GM12891 (cell line): Measurements from ENCODE around the gene EML4.

Source experiments
- PAX5 ChIP-seq: IDR thresholded peaks from 2 replicates; pipeline ENCODE4 v1.6.1; 2011; ENCODE audit warnings: low read length, moderate library complexity, mild to moderate bottlenecking; ENCODE audit not compliant: insufficient read depth, severe bottlenecking
- POLR2A ChIP-seq: IDR thresholded peaks from 2 replicates; pipeline ENCODE4 v1.6.1; 2011; ENCODE audit warnings: low read depth, low read length, control low read depth
- POLR2AphosphoS5 ChIP-seq: IDR thresholded peaks from 2 replicates; pipeline ENCODE4 v1.6.1; 2011; ENCODE audit warnings: low read depth, low read length, control low read depth
- POU2F2 ChIP-seq: IDR thresholded peaks from 2 replicates; pipeline ENCODE4 v1.6.1; 2011; ENCODE audit warnings: low read depth, mild to moderate bottlenecking, control low read depth, low read length, moderate library complexity
- SPI1 ChIP-seq: IDR thresholded peaks from 2 replicates; pipeline ENCODE4 v1.6.1; 2011; ENCODE audit warnings: low read depth, low read length, control low read depth
- TAF1 ChIP-seq: IDR thresholded peaks from 2 replicates; pipeline ENCODE4 v1.6.1; 2011; ENCODE audit warnings: low read depth, low read length, control low read depth

GRCh38 chr2:42339191-42339912 is 170.2 kb downstream of the EML4 start:
- no peak for TF ChIP-seq POU2F2
- TF ChIP-seq POLR2A = no peak
- TF ChIP-seq POLR2AphosphoS5 = no peak
- no peak for TF ChIP-seq TAF1
- no peak for TF ChIP-seq PAX5
- TF ChIP-seq SPI1 = no peak
